GM18861 (cell line): ENCODE measurements around the gene FXYD4.
"Not testable (repeated sequence)": the region's sequence is repeated elsewhere in the genome, so short reads cannot be mapped to it uniquely, and the experiment has no call there.

ENCODE experiments used
- ATAC-seq: cut with Tn5 transposase; IDR thresholded peaks from one replicate; pipeline ENCODE4 v1.9.1; 2021; ENCODE audit not compliant: unreplicated experiment

Gene FXYD4

GRCh38 chr10:43415544-43415943 is 44.1 kb downstream of the FXYD4 start:
- no peak for ATAC-seq

DNA sequence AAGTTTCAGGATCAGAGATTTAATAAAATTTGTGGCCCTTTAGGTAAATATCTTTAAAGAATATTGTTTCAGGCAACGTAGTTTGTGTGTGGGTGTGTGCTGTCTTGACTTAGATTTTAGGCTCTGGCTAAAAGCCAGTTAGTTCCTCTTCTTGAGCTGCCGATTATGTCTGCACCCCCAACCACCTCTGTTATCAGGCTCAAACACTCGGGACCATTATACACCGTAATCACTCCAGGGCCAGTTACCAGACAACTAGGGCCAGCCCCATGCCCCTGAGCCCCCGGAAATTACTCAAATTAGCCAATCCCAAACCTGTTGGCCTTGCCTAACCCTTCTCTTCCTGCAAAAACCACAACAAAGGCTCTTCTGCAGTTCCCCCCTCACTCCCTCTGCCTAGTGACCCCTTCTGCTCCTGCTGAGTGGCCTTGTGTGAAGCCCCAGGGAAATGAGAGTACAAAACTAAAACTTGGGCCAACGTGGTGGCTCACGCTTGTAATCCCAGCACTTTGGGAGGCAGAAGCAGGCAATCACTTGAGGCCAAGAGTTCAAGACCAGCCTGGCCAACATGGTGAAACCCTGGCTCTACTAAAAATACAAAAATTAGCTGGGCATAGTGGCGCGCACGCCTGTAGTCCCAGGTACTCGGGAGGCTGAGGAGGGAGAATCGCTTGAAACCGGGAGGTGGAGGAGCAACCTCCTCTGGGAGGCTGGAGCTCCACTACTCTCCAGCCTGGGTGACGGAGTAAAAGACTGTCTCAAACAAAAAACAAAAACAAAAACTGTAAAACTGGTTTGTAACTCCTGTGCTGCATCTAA is 46.7 kb downstream of the FXYD4 start:
- no peak for ATAC-seq

DNA sequence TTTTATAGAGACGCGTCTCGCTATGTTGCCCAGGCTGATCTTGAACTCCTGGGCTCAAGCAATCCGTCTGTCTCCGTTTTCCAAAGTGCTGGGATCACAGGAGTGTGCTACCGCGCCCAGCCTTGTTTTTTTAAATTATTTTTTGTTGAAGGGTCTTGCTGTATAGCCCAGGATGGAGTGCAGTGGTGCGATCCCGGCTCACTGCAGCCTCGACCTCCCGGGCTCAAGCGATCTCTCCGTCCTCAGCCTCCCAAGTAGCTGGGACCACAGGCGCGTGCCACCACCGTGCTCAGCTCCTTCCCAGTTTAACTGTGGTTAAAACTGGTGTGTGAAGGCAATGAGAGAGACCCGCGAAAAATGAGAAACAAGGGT is 48.5 kb downstream of the FXYD4 start:
- ATAC-seq, result no peak

DNA sequence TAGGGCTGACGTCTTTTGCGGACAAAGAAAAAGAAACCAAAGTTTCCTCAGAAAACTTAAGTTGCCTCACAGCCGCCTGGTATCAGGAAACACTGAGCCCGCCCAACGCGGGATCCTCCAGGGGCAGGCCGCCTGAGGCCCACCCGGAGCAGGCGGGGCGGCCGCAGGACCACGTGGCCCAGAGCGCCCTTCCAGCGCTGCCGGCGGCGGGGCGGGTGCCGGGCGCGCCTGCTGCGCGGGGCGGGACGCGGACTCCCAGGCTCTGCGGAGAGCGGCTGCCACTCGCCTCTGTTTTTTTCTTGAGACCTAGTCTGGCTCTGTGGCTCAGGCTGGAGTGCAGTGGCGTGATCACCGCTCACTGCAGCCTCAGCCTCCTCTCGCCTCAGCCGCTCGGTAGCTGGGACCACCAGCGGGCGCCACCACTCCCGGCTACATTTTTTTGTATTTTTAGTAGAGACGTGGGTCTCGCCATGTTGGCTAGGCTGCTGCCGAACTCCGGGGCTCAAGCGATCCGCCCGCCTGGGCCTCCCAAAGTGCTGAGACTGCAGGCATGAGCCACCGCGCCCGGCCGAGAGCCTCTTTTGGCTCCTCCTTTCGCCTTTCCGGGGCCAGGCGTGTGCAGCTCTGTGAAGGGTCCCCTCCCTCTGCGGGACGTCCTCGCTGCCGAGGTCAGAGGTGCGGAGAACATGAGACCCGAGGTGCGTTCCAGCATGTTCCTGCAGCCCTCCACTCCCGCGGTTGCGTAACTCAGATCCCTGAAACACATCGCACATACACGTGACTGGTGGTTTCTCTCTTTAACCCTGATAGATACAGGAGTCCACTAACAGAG is 49.1 kb downstream of the FXYD4 start:
- peak; percentile 88 for ATAC-seq

DNA sequence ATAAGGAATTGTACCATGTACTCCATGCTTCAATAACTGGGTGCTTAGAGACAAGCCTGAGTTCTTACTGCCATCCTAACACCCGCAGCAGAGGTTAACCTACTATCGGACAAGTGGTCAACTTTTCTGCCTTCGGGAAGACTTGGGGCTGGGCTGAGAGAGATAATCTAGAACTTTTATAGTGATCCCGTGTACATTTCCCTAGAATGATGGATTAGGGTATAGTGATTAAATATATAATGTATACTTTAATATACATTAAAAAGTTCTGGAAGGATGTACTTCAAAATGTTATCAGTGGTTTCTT is 49.7 kb downstream of the FXYD4 start:
- no peak for ATAC-seq

DNA sequence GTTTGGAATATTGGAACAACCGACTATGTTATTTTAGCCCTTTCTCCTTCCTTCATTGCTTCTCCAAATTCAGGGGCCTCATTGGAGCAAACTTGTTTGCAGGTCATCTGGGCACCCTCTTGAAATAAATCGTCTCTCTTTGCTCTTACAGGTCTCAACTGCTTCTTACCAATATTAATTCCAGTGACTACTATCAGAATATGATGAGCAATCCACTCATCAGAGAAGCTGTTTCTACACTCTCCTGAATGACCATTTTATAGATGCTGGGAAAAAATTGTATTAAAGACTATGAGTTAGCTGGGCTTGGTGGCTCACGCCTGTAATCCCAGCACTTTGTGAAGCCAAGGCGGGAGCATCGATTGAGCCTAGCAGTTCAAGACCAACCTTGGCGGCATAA is 50.1 kb downstream of the FXYD4 start:
- no peak for ATAC-seq

DNA sequence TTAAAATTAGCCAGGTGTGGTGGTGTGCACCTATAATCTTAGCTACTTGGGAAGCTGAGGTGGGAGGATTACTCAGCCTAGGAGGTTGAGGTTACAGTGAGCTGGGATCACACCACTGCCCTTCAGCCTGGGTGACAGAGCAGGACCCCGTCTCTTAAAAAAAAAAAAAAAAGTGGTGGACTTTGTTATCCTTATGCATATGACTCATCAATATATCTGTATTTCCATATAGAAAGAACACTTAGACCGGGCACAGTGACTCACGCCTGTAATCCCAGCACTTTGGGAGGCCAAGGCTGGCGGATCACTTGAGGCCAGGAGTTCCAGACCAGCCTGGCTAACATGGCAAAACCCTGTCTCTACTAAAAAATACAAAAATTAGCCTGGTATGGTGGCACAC is 50.5 kb downstream of the FXYD4 start:
- ATAC-seq, result not testable (repeated sequence)

GRCh38 chr10:43424416-43424815 is 53.0 kb downstream of the FXYD4 start:
- no peak for ATAC-seq
